Nephron (organoid): ENCODE measurements around the gene C1GALT1.
A peak's percentile ranks its signal among the peaks of the same experiment; 100 is the strongest.

ENCODE experiments used
- H3K27ac Mint-ChIP-seq, 3 experiments: 2 replicates each; pipeline ENCODE4 v1.8.0; 2020; ENCODE audit warnings: mixed read lengths in 3 of 3, mild to moderate bottlenecking in 2 of 3, moderate library complexity in 1 of 3
- H3K27me3 Mint-ChIP-seq: 2 replicates; pipeline ENCODE4 v1.8.0; 2021; ENCODE audit warnings: low read depth, mild to moderate bottlenecking, moderate library complexity, mixed read lengths
- H3K36me3 Mint-ChIP-seq: 2 replicates; pipeline ENCODE4 v1.8.0; 2020; ENCODE audit warnings: low read depth, mixed read lengths
- H3K4me1 Mint-ChIP-seq: 2 replicates; pipeline ENCODE4 v1.8.0; 2020; ENCODE audit warnings: mixed read lengths
- H3K4me3 Mint-ChIP-seq, 3 experiments: 2 replicates each; pipeline ENCODE4 v1.8.0; 2020; ENCODE audit warnings: mild to moderate bottlenecking in 3 of 3, mixed read lengths in 3 of 3, moderate library complexity in 2 of 3
- H3K9me3 Mint-ChIP-seq: 2 replicates; pipeline ENCODE4 v1.8.0; 2020; ENCODE audit warnings: mixed read lengths
- TF ChIP-seq, protein P1 (sequence below), 3 experiments: fragments of 200-600 bp; sonication (generic); IDR thresholded peaks; one replicate each; pipeline ENCODE4 v1.5.0; 2021; ENCODE audit warnings: antibody characterized with exemption in 3 of 3; ENCODE audit not compliant: unreplicated experiment in 3 of 3

The C1GALT1 gene

DNA sequence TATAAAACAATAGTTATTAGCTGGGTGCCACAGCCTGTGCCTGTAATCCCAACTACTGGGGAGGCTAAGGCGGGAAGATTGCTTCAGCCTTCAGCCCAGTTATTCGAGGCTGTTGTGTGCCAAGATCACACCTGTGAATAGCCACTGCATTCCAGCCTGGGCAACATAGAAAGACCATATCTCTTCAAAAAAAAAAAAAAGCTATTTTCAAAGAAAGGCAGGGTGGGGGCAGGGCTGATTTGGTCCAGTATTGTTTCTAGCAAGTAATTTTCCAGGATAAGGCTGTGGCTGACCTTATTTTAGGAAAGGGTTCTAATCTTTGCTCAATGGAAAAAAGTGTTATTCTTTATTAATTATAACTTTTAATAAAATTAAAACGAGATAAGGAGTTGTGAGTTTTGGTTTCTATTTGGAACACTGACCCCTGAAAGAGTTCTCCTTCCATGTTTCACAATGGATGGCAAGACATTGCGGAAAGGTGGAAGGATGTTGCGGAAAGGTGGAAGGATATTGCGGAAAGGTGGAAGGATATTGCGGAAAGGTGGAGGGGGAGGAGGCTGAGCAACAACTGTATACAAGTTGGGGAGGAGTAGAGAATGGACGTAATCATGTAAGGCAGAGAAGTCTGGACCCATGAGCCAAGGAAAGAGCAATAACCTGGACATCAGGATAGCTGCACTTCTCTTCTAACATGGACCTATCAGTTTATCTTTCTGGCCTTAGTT is 1.5 kb upstream of the C1GALT1 start:
- Mint-ChIP-seq H3K27ac (peak overlapping the region; percentile 97 to 98 (median 97)), H3K36me3 (no peaks in the 10 kb centered on the region), H3K4me3 (peak overlapping the region; percentile 69 to 81 (median 81)), H3K4me1 (peaks cover 31% of the 10 kb centered on the region), H3K9me3 (no peaks in the 10 kb centered on the region), H3K27me3 (no peaks in the 10 kb centered on the region)
- TF ChIP-seq, protein P1, sequence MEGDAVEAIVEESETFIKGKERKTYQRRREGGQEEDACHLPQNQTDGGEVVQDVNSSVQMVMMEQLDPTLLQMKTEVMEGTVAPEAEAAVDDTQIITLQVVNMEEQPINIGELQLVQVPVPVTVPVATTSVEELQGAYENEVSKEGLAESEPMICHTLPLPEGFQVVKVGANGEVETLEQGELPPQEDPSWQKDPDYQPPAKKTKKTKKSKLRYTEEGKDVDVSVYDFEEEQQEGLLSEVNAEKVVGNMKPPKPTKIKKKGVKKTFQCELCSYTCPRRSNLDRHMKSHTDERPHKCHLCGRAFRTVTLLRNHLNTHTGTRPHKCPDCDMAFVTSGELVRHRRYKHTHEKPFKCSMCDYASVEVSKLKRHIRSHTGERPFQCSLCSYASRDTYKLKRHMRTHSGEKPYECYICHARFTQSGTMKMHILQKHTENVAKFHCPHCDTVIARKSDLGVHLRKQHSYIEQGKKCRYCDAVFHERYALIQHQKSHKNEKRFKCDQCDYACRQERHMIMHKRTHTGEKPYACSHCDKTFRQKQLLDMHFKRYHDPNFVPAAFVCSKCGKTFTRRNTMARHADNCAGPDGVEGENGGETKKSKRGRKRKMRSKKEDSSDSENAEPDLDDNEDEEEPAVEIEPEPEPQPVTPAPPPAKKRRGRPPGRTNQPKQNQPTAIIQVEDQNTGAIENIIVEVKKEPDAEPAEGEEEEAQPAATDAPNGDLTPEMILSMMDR (IDR thresholded peaks at IDR 0.05; ENCODE audit: unreplicated experiment in 3 of 3), result no peak

DNA sequence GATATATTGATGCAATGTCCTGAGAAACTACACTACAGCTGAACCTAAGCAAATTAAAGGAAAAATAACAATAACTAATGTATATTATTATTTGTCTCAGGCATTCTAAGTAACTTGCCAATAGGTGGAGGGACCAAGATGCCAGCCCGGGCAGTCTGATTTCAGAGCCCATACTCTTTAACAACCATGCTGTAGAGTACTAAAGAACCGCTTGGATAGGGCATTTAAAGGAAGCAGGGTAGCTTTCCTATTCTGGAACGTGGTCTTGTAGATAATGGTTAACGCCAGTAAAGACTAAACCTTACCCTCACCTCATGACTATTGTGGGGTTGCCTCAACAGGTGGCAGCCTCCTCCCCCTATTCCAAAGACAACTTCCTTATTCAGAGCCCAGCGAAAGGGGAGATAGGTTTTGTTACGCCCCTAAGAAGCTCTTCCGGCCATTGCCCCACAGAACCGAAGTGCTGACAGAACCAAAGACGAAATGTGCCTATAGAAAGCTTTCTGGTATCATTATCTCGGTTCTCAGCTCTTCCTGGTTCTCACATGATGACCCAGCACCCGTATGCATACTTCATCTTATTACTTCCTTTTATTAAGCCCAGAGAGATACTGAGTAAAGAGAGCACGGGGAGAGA is 707 bp upstream of the C1GALT1 start:
- TF ChIP-seq, protein P1 (IDR thresholded peaks at IDR 0.05; ENCODE audit: unreplicated experiment in 3 of 3), result no peak
- no peaks in the 10 kb centered on the region for H3K27me3 Mint-ChIP-seq
- H3K4me3 Mint-ChIP-seq, result peak overlapping the region; percentile 86 to 97 (median 96)
- peaks cover 29% of the 10 kb centered on the region for H3K4me1 Mint-ChIP-seq
- H3K9me3 Mint-ChIP-seq, result no peaks in the 10 kb centered on the region
- peak overlapping the region; percentile 97 to 98 (median 97) for H3K27ac Mint-ChIP-seq
- H3K36me3 Mint-ChIP-seq, result no peaks in the 10 kb centered on the region

DNA sequence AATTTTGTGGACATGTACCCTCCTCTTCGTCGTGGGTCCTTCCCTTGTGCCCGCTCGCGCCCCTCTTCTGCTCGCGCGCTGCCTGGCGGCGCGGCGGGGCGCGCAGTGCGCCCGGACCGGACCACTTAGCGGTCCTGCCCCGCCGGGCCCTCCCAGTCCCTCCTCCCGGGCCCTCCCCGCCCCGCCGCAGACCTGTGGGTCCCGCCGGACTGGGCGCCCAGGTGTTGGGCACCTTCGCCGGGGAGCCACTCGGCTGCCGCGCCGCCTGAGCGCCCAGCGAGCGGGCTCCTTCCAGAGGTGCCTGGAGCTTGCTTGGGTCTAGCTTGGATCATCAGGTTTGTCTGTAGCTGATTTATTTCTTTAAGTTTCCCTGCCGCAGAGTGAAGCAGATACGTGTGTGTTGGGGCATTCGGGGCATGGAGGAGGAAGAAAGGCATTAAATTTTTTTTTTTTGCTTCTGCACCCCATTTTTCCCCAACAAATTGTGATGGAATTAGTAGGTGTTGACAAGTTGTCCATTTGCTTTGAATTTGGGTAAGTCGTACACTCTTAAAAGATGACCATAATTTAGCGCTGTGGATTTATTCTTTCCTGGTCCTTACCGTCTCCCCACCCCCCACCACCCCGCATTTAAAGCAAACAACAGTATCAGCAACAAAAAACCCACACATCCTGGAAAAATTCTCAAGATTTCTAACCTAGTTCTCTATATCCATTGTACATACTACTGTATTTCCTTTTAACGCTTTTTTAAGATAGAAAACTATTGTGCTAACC is 905 bp downstream of the C1GALT1 start:
- no peaks in the 10 kb centered on the region for H3K36me3 Mint-ChIP-seq
- peak overlapping the region; percentile 21 to 98 (median 74) for H3K27ac Mint-ChIP-seq
- no peaks in the 10 kb centered on the region for H3K9me3 Mint-ChIP-seq
- TF ChIP-seq, protein P1 (IDR thresholded peaks at IDR 0.05; ENCODE audit: unreplicated experiment in 3 of 3), result no peak
- H3K4me1 Mint-ChIP-seq, result peaks cover 21% of the 10 kb centered on the region
- no peaks in the 10 kb centered on the region for H3K27me3 Mint-ChIP-seq
- peak overlapping the region; percentile 86 to 97 (median 96) for H3K4me3 Mint-ChIP-seq

DNA sequence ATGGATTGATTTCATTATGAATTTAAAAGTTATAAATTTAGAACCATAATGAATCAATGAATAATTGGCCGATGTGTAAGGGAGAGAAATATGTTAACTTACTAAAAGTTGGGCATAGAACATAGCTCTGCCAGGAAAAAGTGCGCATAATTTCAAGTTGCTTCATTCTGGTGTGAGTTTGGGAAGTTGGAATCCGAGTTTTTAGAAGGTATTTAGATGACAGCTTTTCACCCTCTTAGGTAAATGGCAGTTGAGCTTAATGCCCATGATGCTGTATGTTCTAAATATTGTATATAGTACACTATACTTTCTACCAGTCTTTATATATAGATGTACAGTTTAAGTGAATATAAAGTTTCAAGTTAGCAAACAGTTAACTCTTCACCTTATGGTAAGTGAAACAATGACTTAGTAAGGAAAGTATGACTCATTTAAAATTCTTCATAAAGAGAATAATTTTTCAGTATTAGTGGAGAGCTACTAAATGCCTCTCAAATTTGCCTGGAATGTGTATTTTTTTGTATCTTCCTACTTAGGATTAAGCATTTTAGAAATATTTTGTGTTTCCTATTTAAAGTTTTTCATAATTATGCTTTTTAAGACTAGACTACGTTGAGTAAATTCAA is 1.6 kb downstream of the C1GALT1 start:
- H3K27ac Mint-ChIP-seq, result peak overlapping the region; percentile 21 to 84 (median 74)
- peaks cover 21% of the 10 kb centered on the region for H3K4me1 Mint-ChIP-seq
- H3K36me3 Mint-ChIP-seq, result no peaks in the 10 kb centered on the region
- TF ChIP-seq, protein P1 (IDR thresholded peaks at IDR 0.05; ENCODE audit: unreplicated experiment in 3 of 3), result no peak
- peak overlapping the region; percentile 86 to 97 (median 90) for H3K4me3 Mint-ChIP-seq
- no peaks in the 10 kb centered on the region for H3K9me3 Mint-ChIP-seq
- no peaks in the 10 kb centered on the region for H3K27me3 Mint-ChIP-seq

DNA sequence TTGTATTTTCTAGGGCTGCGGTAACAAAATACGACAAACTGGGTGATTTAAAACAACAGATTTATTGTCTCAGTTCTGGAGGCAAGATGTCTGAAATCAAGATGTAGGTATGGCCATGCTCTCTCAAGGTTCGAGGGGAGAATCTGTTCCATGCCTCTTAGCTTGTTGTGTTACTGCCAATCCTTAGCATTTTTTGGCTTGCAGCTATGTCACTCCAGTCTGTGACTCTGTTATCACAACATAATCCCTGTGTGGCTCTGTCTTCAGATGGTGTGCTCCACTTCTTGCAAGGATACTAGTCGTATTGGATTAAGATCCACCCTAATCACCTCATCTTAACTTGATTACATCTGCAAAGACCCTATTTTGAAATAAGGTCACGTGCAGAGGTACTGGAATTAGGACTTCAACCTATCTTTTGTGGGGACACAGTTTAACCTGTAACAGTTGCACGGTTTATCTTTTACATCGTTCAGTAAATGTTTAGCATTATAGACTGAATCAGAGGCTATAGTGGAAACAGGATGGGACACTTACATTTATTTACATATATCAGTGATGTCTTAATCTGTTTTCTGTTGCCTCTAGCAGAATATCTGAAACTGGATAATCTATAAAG is 3.1 kb downstream of the C1GALT1 start:
- peaks cover 27% of the 10 kb centered on the region for H3K4me1 Mint-ChIP-seq

More for the DNA sequence above, 3.1 kb downstream of the C1GALT1 start:
- no peaks in the 10 kb centered on the region for H3K27me3 Mint-ChIP-seq
- H3K36me3 Mint-ChIP-seq, result no peaks in the 10 kb centered on the region
- TF ChIP-seq, protein P1 (IDR thresholded peaks at IDR 0.05; ENCODE audit: unreplicated experiment in 3 of 3), result no peak
- H3K9me3 Mint-ChIP-seq, result no peaks in the 10 kb centered on the region
- peak overlapping the region; percentile 7 to 97 (median 86) for H3K4me3 Mint-ChIP-seq
- no peak overlapping the region for H3K27ac Mint-ChIP-seq
